HG03432 (cell line): ENCODE results near the gene TSPAN1.
A peak's percentile ranks its signal among the peaks of the same experiment; 100 is the strongest.

Experiments used
- ATAC-seq: cut with Tn5 transposase; IDR thresholded peaks from one replicate; pipeline ENCODE4 v1.9.1; 2021; ENCODE audit warnings: mild to moderate bottlenecking, moderate library complexity; ENCODE audit not compliant: unreplicated experiment

The TSPAN1 gene

DNA sequence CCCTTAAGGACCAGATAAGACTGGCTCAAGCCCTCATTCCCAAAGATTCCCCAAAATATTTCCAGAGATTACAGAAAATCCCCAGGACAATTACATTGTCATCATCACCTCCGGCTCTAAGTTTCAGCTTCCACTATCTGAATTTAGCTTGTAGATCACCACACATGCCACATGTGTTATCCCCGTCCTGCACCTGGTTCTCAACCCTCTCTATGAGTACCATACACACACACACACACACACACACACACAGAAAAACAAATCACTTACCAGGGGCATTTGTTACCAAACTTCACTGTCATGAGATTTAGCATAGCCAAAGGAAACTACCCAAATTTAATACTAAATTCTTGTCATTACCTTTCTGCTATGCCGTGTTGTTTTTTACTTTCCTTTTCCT is 15.4 kb upstream of the TSPAN1 start:
- peak; percentile 41 for ATAC-seq

DNA sequence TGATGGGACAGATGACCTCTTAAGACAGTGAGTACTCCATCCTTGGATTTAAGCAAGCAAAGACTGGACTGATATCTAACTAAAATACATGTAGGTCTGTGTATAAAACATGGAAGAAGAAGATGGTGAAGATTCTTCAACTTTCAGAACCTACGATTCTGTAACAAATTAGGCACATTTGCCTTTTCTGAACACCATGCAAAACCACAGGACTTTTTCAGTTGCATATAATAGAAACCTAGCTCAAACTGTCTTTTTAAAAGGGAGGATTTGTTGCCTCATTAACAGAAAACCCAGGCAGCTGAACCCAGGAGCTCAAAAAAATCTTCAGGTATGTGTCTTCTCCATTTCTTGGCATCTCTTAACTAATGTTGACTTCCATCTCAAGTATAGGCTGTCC is 14.7 kb upstream of the TSPAN1 start:
- no peak for ATAC-seq

GRCh38 chr1:46166521-46167462 is 8.1 kb upstream of the TSPAN1 start:
- ATAC-seq, result no peak

DNA sequence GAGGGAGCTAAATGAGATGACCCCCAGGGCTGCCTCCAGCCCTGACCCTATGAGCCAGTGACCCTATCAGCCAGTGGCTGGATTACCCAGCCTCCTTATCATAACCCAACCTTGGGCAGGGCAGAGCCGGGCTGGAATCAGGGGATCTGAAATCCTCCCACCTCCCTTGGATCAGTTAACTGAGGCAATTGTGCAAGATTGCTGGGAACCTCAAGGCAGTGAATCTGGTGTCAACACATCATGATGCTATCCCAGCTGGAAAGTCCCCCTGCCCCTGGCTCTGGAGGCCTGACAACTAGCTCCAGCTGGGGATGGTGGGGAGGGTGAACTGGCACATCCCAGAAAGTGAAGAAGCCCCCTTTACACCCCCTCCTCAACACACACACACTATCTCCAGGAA is 6.4 kb upstream of the TSPAN1 start:
- ATAC-seq, result no peak

DNA sequence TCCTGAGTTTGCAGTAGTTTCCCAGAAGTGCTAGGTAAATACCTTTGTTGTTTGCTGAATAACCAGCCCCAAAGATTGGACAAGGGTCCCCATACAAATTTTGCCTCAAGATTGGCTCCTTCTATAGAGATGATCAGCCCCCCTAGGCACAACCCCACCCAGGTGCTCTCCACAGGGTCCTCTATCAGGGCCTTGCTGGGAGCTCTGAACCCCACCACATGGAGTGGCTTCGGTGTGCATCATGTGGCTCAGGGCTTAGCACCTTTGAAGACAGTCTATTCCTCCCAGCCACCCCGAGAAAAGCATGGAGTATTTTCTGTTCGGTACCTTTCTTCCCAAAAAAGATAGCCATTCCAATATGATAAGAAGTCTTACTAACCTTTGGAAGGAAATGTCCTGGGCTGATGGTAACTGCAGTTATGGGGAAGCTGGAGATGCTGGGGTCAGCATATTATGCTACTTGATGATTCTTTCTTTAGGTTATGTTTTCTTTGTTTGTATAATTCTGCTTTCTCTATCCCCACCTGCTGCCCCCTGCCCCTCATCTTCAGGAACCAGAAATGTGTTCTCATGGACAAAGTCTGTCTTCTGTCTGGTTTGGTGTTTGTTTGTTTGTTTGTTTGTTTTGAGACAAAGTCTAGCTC is 5.0 kb upstream of the TSPAN1 start:
- ATAC-seq, result no peak

DNA sequence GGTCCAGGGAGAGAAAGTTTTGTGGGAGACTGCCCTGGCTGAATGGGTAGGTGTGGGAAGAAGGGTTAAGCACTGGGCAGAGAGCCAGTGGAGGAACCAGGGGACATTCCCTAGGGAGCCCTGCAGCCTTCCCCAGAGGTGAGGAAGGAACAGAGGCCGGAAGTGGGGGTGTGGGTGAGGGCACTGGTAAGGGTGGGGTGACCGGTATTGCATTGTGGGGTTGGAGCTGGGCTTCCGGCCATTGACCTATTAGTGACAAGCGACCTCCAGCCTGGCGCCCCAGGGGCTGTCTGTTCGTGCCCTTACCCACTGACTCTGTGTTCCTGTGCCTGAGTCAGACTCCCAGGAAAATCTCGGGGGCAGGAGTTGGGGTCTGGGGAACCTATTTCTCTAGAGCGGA is 3.5 kb upstream of the TSPAN1 start:
- no peak for ATAC-seq

GRCh38 chr1:46171871-46172270 is 3.0 kb upstream of the TSPAN1 start:
- no peak for ATAC-seq

DNA sequence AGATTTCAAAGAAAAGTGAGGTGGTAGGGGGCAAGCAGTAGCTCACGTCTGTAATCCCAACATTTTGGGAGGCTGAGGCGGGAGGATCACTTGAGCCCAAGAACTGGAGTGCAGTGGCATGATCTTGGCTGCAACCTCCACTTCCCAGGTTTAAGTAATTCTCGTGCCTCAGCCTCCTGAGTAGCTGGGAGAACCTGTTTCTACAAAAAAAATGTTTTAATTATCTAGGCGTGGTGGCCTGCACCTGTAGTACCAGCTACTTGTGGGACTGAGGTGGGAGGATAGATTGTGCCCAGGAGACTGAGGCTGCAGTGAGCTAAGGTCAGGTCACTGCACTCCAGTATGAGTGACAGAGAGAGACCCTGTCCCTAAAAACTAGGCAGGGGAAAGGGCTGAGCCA is 2.6 kb upstream of the TSPAN1 start:
- no peak for ATAC-seq

DNA sequence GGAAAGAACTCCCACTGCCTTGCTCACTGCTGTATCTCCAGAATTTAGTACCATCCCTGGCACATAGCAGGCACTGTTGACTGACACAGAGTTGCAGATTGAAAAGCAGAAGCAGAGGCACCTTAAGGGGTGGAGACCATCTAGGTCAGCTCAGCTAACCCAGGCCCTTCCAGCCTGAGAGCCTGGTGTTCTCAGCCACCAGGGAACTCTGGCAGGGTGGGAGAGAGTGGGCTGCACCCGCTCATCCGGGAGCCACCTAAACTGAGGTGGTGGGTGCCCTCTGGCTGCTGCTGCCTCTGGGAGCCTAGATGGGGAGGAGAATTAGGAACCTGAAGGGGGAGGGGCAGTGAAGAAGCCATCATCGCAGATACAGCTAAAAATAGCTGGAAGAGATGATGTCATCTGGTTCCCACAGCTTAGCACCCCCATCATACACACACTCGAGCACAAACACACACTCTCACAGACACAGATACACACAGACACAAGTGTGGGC is 1.5 kb upstream of the TSPAN1 start:
- ATAC-seq, result no peak

- no peak for ATAC-seq
These were observed 356 bp downstream of the TSPAN1 start for GRCh38 chr1:46175243-46175642.

DNA sequence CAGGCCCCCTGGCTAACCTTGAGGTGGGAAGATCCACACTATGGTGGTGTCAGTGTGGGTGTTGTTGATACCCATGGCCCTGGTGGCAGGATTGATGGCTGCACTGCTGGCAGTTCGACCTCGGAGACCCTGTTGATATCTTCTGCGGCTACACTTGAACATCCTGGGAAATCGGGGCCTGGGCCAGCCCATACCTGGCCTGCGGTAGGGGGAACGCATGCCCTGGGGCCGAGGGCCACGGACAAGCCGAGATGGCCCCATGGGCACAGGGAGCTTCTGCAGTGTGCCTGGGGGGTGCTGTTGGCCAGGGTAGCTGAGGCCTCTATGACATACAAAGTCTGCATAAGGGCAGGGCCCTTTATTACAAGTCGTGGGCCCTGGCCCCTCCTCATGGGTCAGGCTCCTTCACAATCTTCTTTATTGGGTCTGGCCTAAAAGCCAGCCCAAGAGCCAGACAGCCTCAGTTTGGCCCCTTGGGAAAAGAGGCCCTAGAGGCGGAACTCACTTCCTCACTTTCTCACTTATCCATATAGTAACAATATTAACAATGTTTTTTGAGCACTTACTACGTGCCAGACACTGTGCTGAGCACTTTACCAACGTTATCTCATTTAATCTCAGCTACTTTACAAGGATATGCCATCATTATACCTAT is 1.5 kb downstream of the TSPAN1 start, which contains the start of gene P3R3URF:
Gene P3R3URF, minus strand, starts transcription at position 278 of the 655 bp plus-strand sequence. Its CDS starts 17 bp downstream, at position 261.
- no peak for ATAC-seq

GRCh38 chr1:46179138-46180081 is 4.5 kb downstream of the TSPAN1 start:
- peak; percentile 61 for ATAC-seq

DNA sequence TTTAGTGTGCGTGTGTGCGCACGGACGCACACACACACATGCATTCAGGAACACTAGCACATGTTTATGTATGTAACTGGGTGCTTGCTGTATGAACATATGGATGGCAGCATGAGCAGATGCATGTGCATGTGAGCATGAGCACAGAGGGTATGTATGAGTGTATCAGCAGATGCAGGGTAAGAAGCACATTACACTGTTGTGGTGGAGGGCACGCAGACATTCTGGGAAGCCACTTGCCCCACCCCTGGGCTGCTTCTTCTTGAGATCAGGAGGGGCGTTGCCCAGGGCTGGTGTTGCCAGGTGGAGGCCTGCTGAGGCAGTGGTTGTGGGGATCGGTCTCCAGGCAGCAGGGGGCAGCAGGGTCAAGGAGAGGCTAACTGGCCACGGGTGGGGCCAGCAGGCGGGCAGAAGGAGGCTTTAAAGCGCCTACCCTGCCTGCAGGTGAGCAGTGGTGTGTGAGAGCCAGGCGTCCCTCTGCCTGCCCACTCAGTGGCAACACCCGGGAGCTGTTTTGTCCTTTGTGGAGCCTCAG is 5.3 kb downstream of the TSPAN1 start:
- ATAC-seq, result no peak

DNA sequence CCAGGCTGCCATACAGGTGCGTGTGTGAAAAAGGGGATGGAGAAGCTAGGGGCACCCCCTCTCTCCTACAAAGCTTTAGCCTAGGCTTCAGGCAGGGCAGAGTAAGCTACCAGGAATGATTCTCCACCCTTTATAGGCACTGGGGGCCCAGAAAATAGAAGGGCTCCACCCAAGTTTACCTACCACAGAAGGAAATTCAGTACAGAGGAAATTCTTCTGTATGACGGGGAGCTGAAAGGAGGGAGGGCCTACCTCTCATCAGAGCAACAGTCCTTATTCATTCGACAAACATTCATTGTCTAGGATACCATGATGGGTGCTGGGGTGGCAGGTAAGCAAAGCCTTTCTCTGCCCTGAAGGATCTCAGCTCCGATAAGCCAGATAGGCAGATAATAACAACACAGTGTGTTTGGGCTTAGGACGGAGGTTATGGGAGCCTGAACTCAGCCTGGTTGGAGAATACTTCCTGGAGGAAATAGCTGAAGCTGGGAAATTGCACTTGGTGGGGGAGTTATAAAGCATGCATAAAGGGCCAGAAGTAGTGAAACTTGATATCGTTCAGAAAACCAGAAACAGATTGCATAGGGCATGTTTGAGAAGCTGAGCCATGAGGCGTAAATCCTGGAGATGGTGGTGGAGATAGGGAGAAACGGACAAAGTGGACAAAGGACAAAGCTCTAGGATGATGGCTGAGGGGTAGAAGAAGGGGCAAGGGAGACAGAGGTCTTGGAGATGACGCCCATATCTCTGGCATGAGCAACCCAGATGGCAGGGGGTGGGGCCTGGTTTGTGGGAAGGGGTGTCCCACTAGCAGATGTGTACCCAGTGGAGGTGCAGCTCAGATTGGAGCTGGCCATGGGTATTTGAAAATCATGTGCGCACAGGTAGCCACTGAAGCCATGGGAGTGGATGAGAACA is 6.7 kb downstream of the TSPAN1 start:
- ATAC-seq, result no peak

DNA sequence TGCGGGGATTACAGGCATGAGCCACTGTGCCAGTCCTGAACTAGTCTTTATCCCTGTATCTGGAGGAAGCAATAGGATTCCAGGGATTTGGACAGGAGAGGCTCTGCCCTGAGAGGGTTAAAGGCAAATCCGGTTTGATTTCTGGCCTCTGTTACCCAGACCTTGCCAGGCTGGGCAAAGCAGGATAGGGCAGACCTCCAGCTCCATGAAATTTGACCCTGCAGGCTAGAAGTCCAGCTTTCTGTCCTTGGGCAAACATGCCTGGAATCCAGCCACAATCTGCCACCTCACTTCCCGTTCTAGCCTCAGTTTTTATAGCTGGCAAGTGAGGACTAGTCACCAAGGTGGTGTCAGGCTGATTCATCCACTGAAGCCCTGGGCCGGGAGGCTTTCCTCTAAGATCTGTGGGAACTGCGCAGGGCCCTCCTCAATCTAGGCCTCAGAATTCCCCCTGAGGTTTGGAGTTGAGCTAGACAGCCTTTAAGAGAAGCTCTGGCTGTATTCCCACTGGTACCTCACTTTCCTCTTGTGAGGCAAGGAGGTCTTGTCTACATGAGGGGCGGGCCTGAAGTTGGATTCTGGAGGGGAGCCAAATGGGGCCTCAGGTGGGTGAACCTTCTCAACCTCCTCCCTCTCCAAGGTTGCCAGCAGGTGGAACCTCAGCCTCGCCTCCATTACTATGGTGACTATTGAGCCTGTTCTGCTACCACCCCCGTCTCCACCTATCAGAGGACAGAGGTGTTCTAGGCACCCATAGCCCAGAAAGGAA is 8.4 kb downstream of the TSPAN1 start:
- no peak for ATAC-seq

- ATAC-seq, result no peak
These were observed 9.2 kb downstream of the TSPAN1 start for GRCh38 chr1:46183926-46184557.

GRCh38 chr1:46184920-46185658 is 10.2 kb downstream of the TSPAN1 start:
- ATAC-seq, result no peak
